AG04449 (cell line): ENCODE data around the gene PDE11A.

Experiments used
- CTCF ChIA-PET: fragments of 350-600 bp; formaldehyde crosslinking; extraction: SDS; loops from one replicate; lab custom pipeline; 2021; ENCODE audit warnings: antibody characterized with exemption; lab: Yijun Ruan, JAX
- POLR2A ChIA-PET: fragments of 400-600, 350-600 bp; formaldehyde crosslinking; extraction: SDS; loops from one replicate; lab custom pipeline; 2020; ENCODE audit warnings: antibody characterized with exemption, inconsistent platforms; lab: Yijun Ruan, JAX
- DNase-seq: peaks from one replicate; pipeline ENCODE4 v3.0.0-alpha.2; 2010; ENCODE audit warnings: low read depth, low spot score
- H3K4me3 ChIP-seq: 2 replicates; pipeline ENCODE4 v1.5.1; 2011; ENCODE audit warnings: low read depth, mild to moderate bottlenecking, control low read depth, low read length
- CTCF ChIP-seq: IDR thresholded peaks from one replicate; pipeline ENCODE4 v1.5.1; 2011; ENCODE audit warnings: mild to moderate bottlenecking, moderate library complexity, low read length, control low read depth, inconsistent platforms; ENCODE audit not compliant: insufficient read depth; ENCODE audit errors: missing control alignments

Gene PDE11A

GRCh38 chr2:177876950-177877349, 195.6 kb downstream of the PDE11A start:
- ChIA-PET POLR2A (no interaction called here), CTCF (interaction anchor here (1.2 kb wide), 1 partner anchor 52 kb away, joined by 4 read pairs; no protein-coding TSS in a partner anchor)
- no peak overlapping the region for H3K4me3 ChIP-seq
- DNase-seq = no peak
- TF ChIP-seq CTCF = no peak

GRCh38 chr2:177874686-177875085, 197.9 kb downstream of the PDE11A start:
- no peak for DNase-seq
- TF ChIP-seq CTCF = no peak
- ChIA-PET POLR2A (no interaction called here), CTCF (no interaction called here)
- no peak overlapping the region for H3K4me3 ChIP-seq

- TF ChIP-seq CTCF = no peak
- POLR2A ChIA-PET = no interaction called here
- CTCF ChIA-PET = no interaction called here
- no peak for DNase-seq
- H3K4me3 ChIP-seq = no peak overlapping the region
Measured at GRCh38 chr2:177873915-177874314, 198.7 kb downstream of the PDE11A start.

- CTCF ChIA-PET = interaction anchor here (1.2 kb wide), 1 partner anchor 33 kb away, joined by 3 read pairs; no protein-coding TSS in a partner anchor
- no peak overlapping the region for H3K4me3 ChIP-seq
- no peak for DNase-seq
- POLR2A ChIA-PET = no interaction called here
- TF ChIP-seq CTCF = no peak
Measured at GRCh38 chr2:177872286-177872685, 200.3 kb downstream of the PDE11A start.

GRCh38 chr2:177869912-177870311, 202.7 kb downstream of the PDE11A start:
- no peak for TF ChIP-seq CTCF
- no peak for DNase-seq
- CTCF ChIA-PET = no interaction called here
- H3K4me3 ChIP-seq = no peak overlapping the region
- POLR2A ChIA-PET = no interaction called here

GRCh38 chr2:177869209-177869608, 203.4 kb downstream of the PDE11A start:
- CTCF ChIA-PET = no interaction called here
- no peak for TF ChIP-seq CTCF
- POLR2A ChIA-PET = no interaction called here
- no peak overlapping the region for H3K4me3 ChIP-seq
- no peak for DNase-seq
